Measurements from ENCODE around the gene RPL36. TPM values are rescaled to one million over a fixed set of nuclear protein-coding genes. Genes with fewer than 3 reads are reported as not detected.

Gene RPL36
- total RNA-seq, 1 experiment from 2014 or later, result 787 TPM

GRCh38 chr19:5696196-5697021, 6.3 kb downstream of the RPL36 start:
- H3K4me3 ChIP-seq, result no peak overlapping the region
- no peak overlapping the region for H3K27ac ChIP-seq
- no peaks in the 10 kb centered on the region for H3K27me3 ChIP-seq (ENCODE audit: insufficient read depth, low read depth)
- intact Hi-C loops (cut with micrococcal nuclease; ENCODE audit: unreplicated experiment), result no loop called here
- H3K79me2 ChIP-seq (ENCODE audit: low read depth), result peaks cover 24% of the 10 kb centered on the region
- no peaks in the 10 kb centered on the region; the same call in 1 of the 2 replicates for H3K36me3 ChIP-seq (ENCODE audit: low read depth)
- TF ChIP-seq CTCF (conservative IDR thresholded peaks at IDR 0.05) (no peak), EZH2 (IDR thresholded peaks at IDR 0.05; ENCODE audit: low read depth) (no peak)
- H3K9me2 ChIP-seq (ENCODE audit: insufficient read depth), result no peaks in the 10 kb centered on the region
- no peaks in the 10 kb centered on the region for H3K9me3 ChIP-seq (ENCODE audit: insufficient read depth, low read depth)
- H3K4me2 ChIP-seq, result no peak overlapping the region
- H4K20me1 ChIP-seq (ENCODE audit: insufficient read depth), result peaks cover 42% of the 10 kb centered on the region
- no peak for DNase-seq
- no TSS peak for BruUV-seq (replicated peaks)
- no peak overlapping the region for H2AFZ ChIP-seq
- H3F3A ChIP-seq (ENCODE audit: insufficient read depth, low read depth), result peaks cover 29% of the 10 kb centered on the region
- no peaks in the 10 kb centered on the region for H3K4me1 ChIP-seq (replicated peaks; ENCODE audit: insufficient read depth)
- POLR2A ChIA-PET (ENCODE audit: unreplicated experiment), result no interaction called here
- CTCF ChIA-PET, result no interaction called here

- Histone ChIP-seq H3K27ac (no peak overlapping the region), H4K20me1 (ENCODE audit: insufficient read depth) (peaks cover 34% of the 10 kb centered on the region), H3K9me3 (ENCODE audit: insufficient read depth, low read depth) (no peaks in the 10 kb centered on the region), H3K27me3 (ENCODE audit: insufficient read depth, low read depth) (no peaks in the 10 kb centered on the region), H3K36me3 (ENCODE audit: low read depth) (no peaks in the 10 kb centered on the region; the same call in 1 of the 2 replicates), H3K4me3 (no peak overlapping the region), H3F3A (ENCODE audit: insufficient read depth, low read depth) (peaks cover 27% of the 10 kb centered on the region; the same call in 1 of the 2 replicates), H3K4me2 (no peak overlapping the region), H3K79me2 (ENCODE audit: low read depth) (peaks cover 16% of the 10 kb centered on the region), H3K9me2 (ENCODE audit: insufficient read depth) (no peaks in the 10 kb centered on the region), H3K4me1 (replicated peaks; ENCODE audit: insufficient read depth) (no peaks in the 10 kb centered on the region), H2AFZ (no peak overlapping the region)
- BruUV-seq (replicated peaks), result no TSS peak
- CTCF ChIA-PET, result no interaction called here
- TF ChIP-seq CTCF (conservative IDR thresholded peaks at IDR 0.05), result no peak
- intact Hi-C loops (cut with micrococcal nuclease; ENCODE audit: unreplicated experiment), result no loop called here
- POLR2A ChIA-PET (ENCODE audit: unreplicated experiment), result no interaction called here
- no peak for DNase-seq
Observed at GRCh38 chr19:5697022-5697889, 7.2 kb downstream of the RPL36 start.

DNA sequence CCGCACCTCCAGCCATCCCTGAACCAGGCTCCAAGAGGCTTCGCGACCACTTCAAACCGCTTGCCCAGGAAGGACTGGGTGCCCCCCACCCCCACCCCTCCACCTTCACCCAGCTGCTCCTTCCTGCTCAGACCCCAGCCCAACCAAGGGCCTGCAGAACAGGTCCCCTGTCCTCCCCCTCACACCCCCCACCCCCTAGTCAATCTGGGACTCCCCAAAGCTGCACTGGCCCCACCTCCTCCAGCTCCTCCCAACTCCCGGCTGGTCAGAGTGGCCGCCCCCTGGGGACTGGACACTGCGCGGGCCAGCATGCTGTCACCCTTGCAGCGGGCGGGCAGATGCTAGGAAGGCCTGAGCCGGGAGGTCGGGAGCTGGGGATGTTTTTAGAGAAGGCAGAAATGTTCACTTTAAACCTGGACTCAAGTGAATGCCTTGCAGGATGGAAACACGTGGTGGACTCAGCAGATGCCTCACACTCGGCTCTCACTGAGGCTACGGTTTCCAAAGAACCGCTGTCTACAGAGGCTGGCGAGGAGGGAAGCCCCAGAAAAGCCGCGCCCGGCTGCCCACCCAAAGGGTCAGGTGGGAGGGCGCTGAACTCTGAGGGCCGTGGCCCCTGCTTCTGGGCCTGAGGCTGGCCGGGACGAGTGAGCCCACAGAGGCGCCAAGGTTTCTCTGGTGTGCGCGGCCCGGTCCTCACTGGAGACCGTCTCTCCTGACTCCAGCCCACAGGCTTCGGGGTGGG, 8.0 kb downstream of the RPL36 start:
- Histone ChIP-seq H3K27ac (no peak overlapping the region), H3K4me3 (no peak overlapping the region), H3K9me2 (ENCODE audit: insufficient read depth) (no peaks in the 10 kb centered on the region), H3K9me3 (ENCODE audit: insufficient read depth, low read depth) (no peaks in the 10 kb centered on the region), H3F3A (ENCODE audit: insufficient read depth, low read depth) (peaks cover 21% of the 10 kb centered on the region; the same call in 1 of the 2 replicates), H3K4me2 (no peak overlapping the region), H3K36me3 (ENCODE audit: low read depth) (no peaks in the 10 kb centered on the region; the same call in 1 of the 2 replicates), H3K27me3 (ENCODE audit: insufficient read depth, low read depth) (no peaks in the 10 kb centered on the region), H2AFZ (no peak overlapping the region), H4K20me1 (ENCODE audit: insufficient read depth) (peaks cover 26% of the 10 kb centered on the region), H3K79me2 (ENCODE audit: low read depth) (peaks cover 8% of the 10 kb centered on the region), H3K4me1 (replicated peaks; ENCODE audit: insufficient read depth) (no peaks in the 10 kb centered on the region)
- no TSS peak for BruUV-seq (replicated peaks)
- POLR2A ChIA-PET (ENCODE audit: unreplicated experiment), result no interaction called here
- TF ChIP-seq EZH2 (IDR thresholded peaks at IDR 0.05; ENCODE audit: low read depth), result no peak
- TF ChIP-seq CTCF (conservative IDR thresholded peaks at IDR 0.05), result no peak
- CTCF ChIA-PET, result no interaction called here
- no peak for DNase-seq
- intact Hi-C loops (cut with micrococcal nuclease; ENCODE audit: unreplicated experiment), result no loop called here
